IMR-90 (cell line): ENCODE data around the gene TINAGL1. TPM values are rescaled to one million over a fixed set of nuclear protein-coding genes. Genes with fewer than 3 reads are reported as not detected.

Source experiments
- ATAC-seq: fragments of 200-7000 bp; cut with Tn5 transposase; 2 replicates; pipeline ENCODE4 v1.9.1; 2020; ENCODE audit warnings: low read depth, mild to moderate bottlenecking, moderate library complexity
- BruUV-seq: library from RNA; stranded (reverse); fragments of 400-500 nt; replicated peaks from 2 replicates; lab custom pipeline; 2021; lab: Mats Ljungman, UMichigan
- CTCF ChIA-PET: fragments of 300-600 bp; formaldehyde crosslinking; extraction: SDS; loops from one replicate; lab custom pipeline; 2021; ENCODE audit warnings: antibody characterized with exemption; lab: Yijun Ruan, JAX
- POLR2A ChIA-PET: fragments of 300-600 bp; sonication (Branson Sonifier 250); formaldehyde crosslinking; loops from one replicate; lab custom pipeline; 2022; ENCODE audit warnings: antibody characterized with exemption; ENCODE audit not compliant: unreplicated experiment; lab: Charles Lee
- DNase-seq: peaks from one replicate; pipeline ENCODE4 v3.0.0; 2013
- H2AFZ ChIP-seq: replicated peaks from 2 replicates; pipeline ENCODE3; 2013; ENCODE audit warnings: low read length, mild to moderate bottlenecking; ENCODE audit not compliant: poor library complexity
- H2AK5ac ChIP-seq: 2 replicates; pipeline ENCODE4 v1.6.1; 2013; ENCODE audit warnings: low read depth, low read length, inconsistent platforms
- H2AK9ac ChIP-seq: replicated peaks from 2 replicates; pipeline ENCODE3; 2013; ENCODE audit warnings: mild to moderate bottlenecking, low read depth, low read length, moderate library complexity; ENCODE audit not compliant: poor library complexity
- H2BK120ac ChIP-seq: 2 replicates; pipeline ENCODE4 v1.6.1; 2013; ENCODE audit warnings: low read depth, low read length, inconsistent platforms
- H2BK15ac ChIP-seq: 3 replicates; pipeline ENCODE4 v1.6.1; 2013; ENCODE audit warnings: low read depth, low read length, inconsistent platforms
- H2BK20ac ChIP-seq: 2 replicates; pipeline ENCODE4 v1.6.1; 2013; ENCODE audit warnings: low read depth, mild to moderate bottlenecking, inconsistent platforms, low read length, moderate library complexity
- H2BK5ac ChIP-seq: 2 replicates; pipeline ENCODE4 v1.6.1; 2013; ENCODE audit warnings: mild to moderate bottlenecking, low read depth, low read length, inconsistent platforms; ENCODE audit not compliant: poor library complexity, severe bottlenecking
- H3K14ac ChIP-seq: replicated peaks from 2 replicates; pipeline ENCODE4 v1.6.1; 2013; ENCODE audit warnings: low read depth, low read length, inconsistent platforms
- H3K18ac ChIP-seq: 2 replicates; pipeline ENCODE4 v1.6.1; 2013; ENCODE audit warnings: low read depth, low read length, control low read depth
- H3K23ac ChIP-seq: 2 replicates; pipeline ENCODE4 v1.6.1; 2013; ENCODE audit warnings: low read depth, low read length, inconsistent platforms
- H3K27ac ChIP-seq: 2 replicates; pipeline ENCODE4 v1.5.1; 2013; ENCODE audit warnings: mild to moderate bottlenecking, control low read depth, low read length; ENCODE audit not compliant: insufficient read depth
- H3K27me3 ChIP-seq: 2 replicates; pipeline ENCODE4 v1.6.1; 2013; ENCODE audit warnings: low read length; ENCODE audit not compliant: control insufficient read depth, insufficient read depth
- H3K36me3 ChIP-seq: 2 replicates; pipeline ENCODE4 v1.6.1; 2013; ENCODE audit warnings: low read length, mixed read lengths; ENCODE audit not compliant: control insufficient read depth, insufficient read depth
- H3K4ac ChIP-seq: 2 replicates; pipeline ENCODE4 v1.6.1; 2013; ENCODE audit warnings: low read depth, low read length, inconsistent platforms
- H3K4me1 ChIP-seq: 2 replicates; pipeline ENCODE4 v1.6.1; 2013; ENCODE audit warnings: low read length, mixed read lengths; ENCODE audit not compliant: control insufficient read depth, insufficient read depth
- H3K4me2 ChIP-seq: 2 replicates; pipeline ENCODE4 v1.6.1; 2013; ENCODE audit warnings: low read depth, mild to moderate bottlenecking, control low read depth, low read length, moderate library complexity
- H3K4me3 ChIP-seq: 2 replicates; pipeline ENCODE4 v1.5.1; 2013; ENCODE audit warnings: low read depth, mild to moderate bottlenecking, control low read depth, low read length, moderate library complexity; ENCODE audit not compliant: insufficient read depth
- H3K56ac ChIP-seq: 2 replicates; pipeline ENCODE4 v1.6.1; 2013; ENCODE audit warnings: low read length, inconsistent platforms; ENCODE audit not compliant: insufficient read depth; ENCODE audit errors: extremely low read depth
- H3K79me1 ChIP-seq, 2 experiments: 2 replicates each; pipeline ENCODE4 v1.6.1; 2013; ENCODE audit warnings: low read length in 2 of 2, inconsistent platforms in 1 of 2, low read depth in 1 of 2
- H3K9ac ChIP-seq: 2 replicates; pipeline ENCODE4 v1.6.1; 2013; ENCODE audit warnings: low read depth, low read length, control low read depth
- H3K9me1 ChIP-seq: 2 replicates; pipeline ENCODE4 v1.6.1; 2013; ENCODE audit warnings: low read length, inconsistent platforms; ENCODE audit not compliant: insufficient read depth
- H3K9me3 ChIP-seq: 2 replicates; pipeline ENCODE4 v1.6.1; 2013; ENCODE audit warnings: low read length; ENCODE audit not compliant: control insufficient read depth, insufficient read depth
- H4K20me1 ChIP-seq: 2 replicates; pipeline ENCODE4 v1.6.1; 2013; ENCODE audit warnings: low read length, inconsistent platforms; ENCODE audit not compliant: insufficient read depth
- H4K5ac ChIP-seq: 2 replicates; pipeline ENCODE4 v1.6.1; 2013; ENCODE audit warnings: mild to moderate bottlenecking, low read depth, low read length, control low read depth
- H4K8ac ChIP-seq, 2 experiments: 2 replicates each; pipeline ENCODE4 v1.6.1; 2013; ENCODE audit warnings: low read depth in 2 of 2, low read length in 2 of 2, control low read depth in 1 of 2, inconsistent platforms in 1 of 2
- H4K91ac ChIP-seq: 2 replicates; pipeline ENCODE4 v1.6.1; 2013; ENCODE audit warnings: low read depth, low read length, inconsistent platforms; ENCODE audit not compliant: insufficient read depth
- CHD1 ChIP-seq: IDR thresholded peaks from 2 replicates; pipeline ENCODE4 v1.6.1; 2012; ENCODE audit warnings: low read depth, low read length, improper control_type of control experiment
- MAZ ChIP-seq: IDR thresholded peaks from 2 replicates; pipeline ENCODE4 v1.6.1; 2012; ENCODE audit warnings: low read depth, mild to moderate bottlenecking, low read length, improper control_type of control experiment, moderate library complexity, borderline replicate concordance
- POLR2A ChIP-seq: IDR thresholded peaks from 2 replicates; pipeline ENCODE4 v1.6.1; 2012; ENCODE audit warnings: mild to moderate bottlenecking, low read depth, low read length
- RCOR1 ChIP-seq: IDR thresholded peaks from 2 replicates; pipeline ENCODE4 v1.6.1; 2012; ENCODE audit warnings: mild to moderate bottlenecking, low read length, improper control_type of control experiment; ENCODE audit not compliant: insufficient replicate concordance
- RFX5 ChIP-seq: IDR thresholded peaks from 2 replicates; pipeline ENCODE4 v1.8.0; 2012; ENCODE audit warnings: low read depth, mild to moderate bottlenecking, low read length, moderate library complexity
- SMC3 ChIP-seq: fragments of 150-350 bp; IDR thresholded peaks from 2 replicates; pipeline ENCODE4 v1.6.1; 2016; ENCODE audit warnings: low read depth, mild to moderate bottlenecking, antibody characterized with exemption, low read length, moderate library complexity
- WGBS, 2 experiments: methylation state at CpG; one replicate each; pipeline versions ENCODE4 v1.1.5 to v1.1.7; 2013; ENCODE audit warnings: missing lambda C conversion rate in 2 of 2; ENCODE audit not compliant: insufficient read length in 1 of 2; ENCODE audit errors: extremely low coverage in 2 of 2; 5-methylcytosine and 5-hydroxymethylcytosine counted together
- dilution Hi-C: fragments of 300-500 bp; cut with HindIII; formaldehyde crosslinking; loops from one replicate; pipeline ENCODE4 v1.14.3; 2018; ENCODE audit warnings: low sequenced_read_pairs; ENCODE audit not compliant: unreplicated experiment
- in situ Hi-C: fragments of 300-500 bp; cut with MboI; formaldehyde crosslinking; loops from 3 replicates; pipeline ENCODE4 v1.14.3; 2019; ENCODE audit warnings: low sequenced_read_pairs, inconsistent platforms, mixed read lengths
- intact Hi-C: fragments of 100-400 bp; cut with micrococcal nuclease; formaldehyde crosslinking; loops from 2 replicates; pipeline ENCODE4 v1.10.0; 2022
- polyA plus RNA-seq, 3 experiments: library from polyadenylated mRNA; depleted of rRNA; stranded (reverse); fragments of >200 nt; gene quantifications; 2 replicates each; pipeline ENCODE4 v1.2.3, GENCODE V29; 2012; ENCODE audit warnings: low replicate concordance in 1 of 3
- total RNA-seq: library from RNA; depleted of rRNA; stranded (reverse); fragments of >200 nt; gene quantifications from 2 replicates; pipeline ENCODE4 v1.2.3, GENCODE V29; 2012
- TF ChIP-seq, protein P1 (sequence below): conservative IDR thresholded peaks from 2 replicates; pipeline ENCODE4 v1.5.1; 2012; ENCODE audit warnings: mild to moderate bottlenecking, low read depth, low read length, improper control_type of control experiment

The TINAGL1 gene
- total and polyA plus RNA-seq, 2 of the 4 experiments (the other 2 are of a cell fraction) = 0.54 to 1.5 TPM

DNA sequence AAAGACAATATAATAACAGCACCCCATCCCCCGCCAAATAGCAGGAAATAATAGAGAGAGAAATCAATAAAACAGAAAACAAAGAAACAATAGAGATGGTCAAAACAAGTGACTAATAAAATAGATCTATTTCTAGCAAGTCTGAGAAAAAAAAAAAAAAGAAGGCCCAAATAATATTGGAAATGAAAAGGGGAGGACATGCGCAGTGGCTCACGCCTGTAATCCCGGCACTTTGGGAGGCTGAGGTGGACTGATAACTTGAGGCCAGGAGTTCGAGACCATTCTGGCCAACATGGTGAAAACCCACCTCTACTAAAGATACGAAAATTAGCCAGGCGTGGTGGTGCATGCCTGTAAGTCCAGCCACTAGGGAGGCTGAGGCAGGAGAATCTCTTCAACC lies 22.7 kb downstream of the TINAGL1 start:
- no peak overlapping the region for H2AK5ac ChIP-seq
- no TSS peak for BruUV-seq

More for the DNA sequence above, 22.7 kb downstream of the TINAGL1 start:
- Histone ChIP-seq H3K56ac (no peak overlapping the region), H4K91ac (no peak overlapping the region), H4K5ac (no peak overlapping the region), H2AFZ (no peak overlapping the region), H3K27me3 (peaks cover 6% of the 10 kb centered on the region), H3K4me2 (no peak overlapping the region), H3K14ac (no peak overlapping the region), H4K8ac (no peak overlapping the region), H3K18ac (no peak overlapping the region), H3K9me1 (no peaks in the 10 kb centered on the region), H2AK9ac (no peak overlapping the region), H3K36me3 (no peaks in the 10 kb centered on the region), H4K20me1 (no peaks in the 10 kb centered on the region), H2BK20ac (no peak overlapping the region), H3K9me3 (no peaks in the 10 kb centered on the region), H2BK120ac (no peak overlapping the region), H3K4ac (no peak overlapping the region), H3K4me3 (no peak overlapping the region), H3K23ac (no peak overlapping the region), H2BK15ac (no peak overlapping the region), H3K9ac (no peak overlapping the region), H3K4me1 (no peaks in the 10 kb centered on the region), H3K27ac (no peak overlapping the region), H2BK5ac (no peak overlapping the region), H3K79me1 (no peaks in the 10 kb centered on the region)
- dilution Hi-C loops = no loop called here
- intact Hi-C loops = no loop called here
- ATAC-seq (no peak), DNase-seq (no peak)
- no CpG with 5 or more reads among the region's 7 CpGs for WGBS, 2 experiments
- CTCF ChIA-PET = no interaction called here
- in situ Hi-C loops = no loop called here
- no peak for TF ChIP-seq MAZ
- TF ChIP-seq SMC3 = no peak
- TF ChIP-seq POLR2A = no peak
- TF ChIP-seq, protein P1, sequence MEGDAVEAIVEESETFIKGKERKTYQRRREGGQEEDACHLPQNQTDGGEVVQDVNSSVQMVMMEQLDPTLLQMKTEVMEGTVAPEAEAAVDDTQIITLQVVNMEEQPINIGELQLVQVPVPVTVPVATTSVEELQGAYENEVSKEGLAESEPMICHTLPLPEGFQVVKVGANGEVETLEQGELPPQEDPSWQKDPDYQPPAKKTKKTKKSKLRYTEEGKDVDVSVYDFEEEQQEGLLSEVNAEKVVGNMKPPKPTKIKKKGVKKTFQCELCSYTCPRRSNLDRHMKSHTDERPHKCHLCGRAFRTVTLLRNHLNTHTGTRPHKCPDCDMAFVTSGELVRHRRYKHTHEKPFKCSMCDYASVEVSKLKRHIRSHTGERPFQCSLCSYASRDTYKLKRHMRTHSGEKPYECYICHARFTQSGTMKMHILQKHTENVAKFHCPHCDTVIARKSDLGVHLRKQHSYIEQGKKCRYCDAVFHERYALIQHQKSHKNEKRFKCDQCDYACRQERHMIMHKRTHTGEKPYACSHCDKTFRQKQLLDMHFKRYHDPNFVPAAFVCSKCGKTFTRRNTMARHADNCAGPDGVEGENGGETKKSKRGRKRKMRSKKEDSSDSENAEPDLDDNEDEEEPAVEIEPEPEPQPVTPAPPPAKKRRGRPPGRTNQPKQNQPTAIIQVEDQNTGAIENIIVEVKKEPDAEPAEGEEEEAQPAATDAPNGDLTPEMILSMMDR = no peak
- TF ChIP-seq RFX5 = no peak
- TF ChIP-seq CHD1 = no peak
- no peak for TF ChIP-seq RCOR1
- POLR2A ChIA-PET = no interaction called here
